K562 (cell line): ENCODE results near the gene FRRS1. TPM values are rescaled to one million over a fixed set of nuclear protein-coding genes. Genes with fewer than 3 reads are reported as not detected.

Source experiments
- ATAC-seq: fragments of 200-7000 bp; cut with Tn5 transposase; 3 replicates; pipeline ENCODE4 v1.9.1; 2020; ENCODE audit warnings: moderate library complexity
- BruUV-seq: library from RNA; stranded (reverse); fragments of 400-500 nt; replicated peaks from 2 replicates; lab custom pipeline; 2021; lab: Mats Ljungman, UMichigan
- CTCF ChIA-PET: fragments of 300-600 bp; formaldehyde crosslinking; extraction: SDS; loops from one replicate; lab custom pipeline; 2021; ENCODE audit warnings: low intra/inter-chr PET ratio; lab: Yijun Ruan, JAX
- POLR2A ChIA-PET: fragments of 300-600, 350-650 bp; sonication (Branson Sonifier 250); formaldehyde crosslinking; extraction: SDS; loops from one replicate; lab custom pipeline; 2021; ENCODE audit warnings: antibody characterized with exemption, inconsistent platforms; lab: Yijun Ruan, JAX
- DNase-seq, 4 experiments: peaks; one replicate each; pipeline versions ENCODE4 v3.0.0 to v3.0.0-alpha.2; 2011 to 2018; ENCODE audit warnings: low spot score in 3 of 4, mixed read lengths in 3 of 4; ENCODE audit errors: extremely low read depth in 1 of 4
- FAIRE-seq: peaks from 2 replicates; lab custom pipeline; 2011; peaks lifted over from hg19 to GRCh38; lab: Jason Lieb, UNC
- H2AFZ ChIP-seq: 2 replicates; pipeline ENCODE4 v1.6.0; 2011; ENCODE audit warnings: low read depth, low read length, control low read depth, inconsistent platforms
- H3K27ac ChIP-seq: fragments of 200-600 bp; 3 replicates; pipeline ENCODE4 v1.8.0; 2011; ENCODE audit warnings: low read depth, mild to moderate bottlenecking, control low read depth, inconsistent platforms, low read length, moderate library complexity, mixed read lengths; ENCODE audit errors: extremely low read depth
- H3K27me3 ChIP-seq, 2 experiments: fragments of 300-600 bp in 1 of 2; 2 replicates in 1 of 2; 3 replicates in 1 of 2; pipeline versions ENCODE4 v1.6.0 to v1.8.0; 2011; ENCODE audit warnings: inconsistent platforms in 2 of 2, low read length in 2 of 2, mild to moderate bottlenecking in 1 of 2, mixed read lengths in 1 of 2, moderate library complexity in 1 of 2; ENCODE audit not compliant: control insufficient read depth in 2 of 2, insufficient read depth in 2 of 2
- H3K36me3 ChIP-seq: fragments of 300-600 bp; 3 replicates; pipeline ENCODE4 v1.8.0; 2011; ENCODE audit warnings: mild to moderate bottlenecking, low read length, inconsistent platforms; ENCODE audit not compliant: control insufficient read depth, insufficient read depth
- H3K4me1 ChIP-seq, 2 experiments: fragments of 200-600 bp in 1 of 2; replicated peaks in 1 of 2; 2 replicates in 1 of 2; 3 replicates in 1 of 2; pipeline versions ENCODE4 v1.5.1 to v1.8.0; 2011; ENCODE audit warnings: inconsistent platforms in 2 of 2, low read length in 2 of 2, mild to moderate bottlenecking in 1 of 2, mixed read lengths in 1 of 2, moderate library complexity in 1 of 2; ENCODE audit not compliant: control insufficient read depth in 2 of 2, insufficient read depth in 2 of 2
- H3K4me2 ChIP-seq: 2 replicates; pipeline ENCODE4 v1.6.1; 2011; ENCODE audit warnings: low read length, control low read depth, inconsistent platforms, mixed read lengths; ENCODE audit not compliant: insufficient read depth
- H3K4me3 ChIP-seq: fragments of 200-600 bp; sonication (generic), shearing (Covaris generic); 2 replicates; pipeline ENCODE4 v1.5.1; 2016; ENCODE audit warnings: control low read depth, inconsistent platforms
- H3K79me2 ChIP-seq: fragments of 200-600 bp; 3 replicates; pipeline ENCODE4 v1.8.0; 2011; ENCODE audit warnings: low read length, inconsistent platforms; ENCODE audit not compliant: control insufficient read depth, insufficient read depth
- H3K9ac ChIP-seq, 2 experiments: 2 replicates each; pipeline versions ENCODE4 v1.6.0 to v1.6.1; 2011; ENCODE audit warnings: low read depth in 2 of 2, low read length in 2 of 2, control low read depth in 1 of 2, inconsistent platforms in 1 of 2, mild to moderate bottlenecking in 1 of 2, mixed read lengths in 1 of 2; ENCODE audit not compliant: insufficient read depth in 1 of 2
- H3K9me1 ChIP-seq: one replicate; pipeline ENCODE4 v1.6.0; 2011; ENCODE audit warnings: inconsistent platforms, mild to moderate bottlenecking, low read length, moderate library complexity; ENCODE audit not compliant: control insufficient read depth, insufficient read depth
- H3K9me3 ChIP-seq: replicated peaks from 2 replicates; pipeline ENCODE4 v1.5.1; 2011; ENCODE audit warnings: low read depth, low read length, inconsistent platforms; ENCODE audit not compliant: control insufficient read depth, insufficient read depth
- H4K20me1 ChIP-seq: replicated peaks from 2 replicates; pipeline ENCODE4 v1.6.1; 2011; ENCODE audit warnings: low read length, inconsistent platforms, mixed read lengths; ENCODE audit not compliant: control insufficient read depth, insufficient read depth
- ATF1 ChIP-seq, 2 experiments: fragments of 450-650 bp in 1 of 2; IDR thresholded peaks; 2 replicates each; pipeline ENCODE4 v1.6.1; 2016; ENCODE audit warnings: missing compliant biosample characterization in 1 of 2, missing genetic modification characterization in 1 of 2
- CC2D1A ChIP-seq: fragments of 450-650 bp; IDR thresholded peaks from 2 replicates; pipeline ENCODE4 v1.6.1; 2017; ENCODE audit warnings: mild to moderate bottlenecking
- CHD1 ChIP-seq: fragments of 200-600 bp; sonication (generic); IDR thresholded peaks from one replicate; pipeline ENCODE4 v1.6.1; 2012; ENCODE audit warnings: mild to moderate bottlenecking, moderate library complexity, low read length, inconsistent platforms
- NFIC ChIP-seq: fragments of 450-650 bp; IDR thresholded peaks from 2 replicates; pipeline ENCODE4 v1.6.1; 2017; ENCODE audit warnings: mild to moderate bottlenecking, inconsistent platforms
- SMC3 ChIP-seq: conservative IDR thresholded peaks from 2 replicates; pipeline ENCODE4 v1.6.1; 2011; ENCODE audit warnings: low read depth, low read length, improper control_type of control experiment; ENCODE audit not compliant: insufficient read depth
- WGBS: fragments of 100-300 bp; shearing (Covaris generic); methylation state at CpG from one replicate; pipeline ENCODE4 v1.1.6; 2016; ENCODE audit warnings: low coverage, mixed read lengths; ENCODE audit not compliant: insufficient coverage; ENCODE audit errors: missing lambda C conversion rate; 5-methylcytosine and 5-hydroxymethylcytosine counted together
- in situ Hi-C: fragments of 300-500 bp; cut with MboI; formaldehyde crosslinking; loops from 4 replicates; pipeline ENCODE4 v1.15.0; 2018; ENCODE audit warnings: inconsistent platforms, mixed read lengths
- intact Hi-C: fragments of 100-400 bp; cut with micrococcal nuclease; formaldehyde crosslinking; loops from 2 replicates; pipeline ENCODE4 v1.14.2; 2022
- polyA plus RNA-seq, 8 experiments: library from polyadenylated mRNA; depleted of rRNA in 4 of 8; stranded (reverse) in 5 of 8; unstranded in 3 of 8; fragments of >200 nt; fragmentation: Nextera tagmentation in 2 of 8; fragmentation: Illumina TruSeq in 1 of 8; extraction: Ambion mirVana in 2 of 8; extraction: Trizol in 1 of 8; gene quantifications; 2 replicates each; pipeline versions ENCODE4 v1.2.1 to v1.2.3, GENCODE V29; 2011 to 2014; ENCODE audit warnings: inconsistent platforms in 1 of 8, missing spikeins in 1 of 8
- total RNA-seq, 7 experiments: library from RNA; depleted of rRNA in 6 of 7; stranded (reverse); fragments of >200 nt in 6 of 7; fragmentation: Illumina TruSeq in 2 of 7; extraction: Trizol in 2 of 7; gene quantifications; 2 replicates each; pipeline versions ENCODE4 v1.2.1 to v1.2.3, GENCODE V29; 2011 to 2021; ENCODE audit warnings: low replicate concordance in 1 of 7

Gene FRRS1
- total and polyA plus RNA-seq, 9 of the 15 experiments (the other 6 are each of a cell fraction or from before 2014, with no cell fraction given): 0.87 to 54.0 (median 23.7) TPM

DNA sequence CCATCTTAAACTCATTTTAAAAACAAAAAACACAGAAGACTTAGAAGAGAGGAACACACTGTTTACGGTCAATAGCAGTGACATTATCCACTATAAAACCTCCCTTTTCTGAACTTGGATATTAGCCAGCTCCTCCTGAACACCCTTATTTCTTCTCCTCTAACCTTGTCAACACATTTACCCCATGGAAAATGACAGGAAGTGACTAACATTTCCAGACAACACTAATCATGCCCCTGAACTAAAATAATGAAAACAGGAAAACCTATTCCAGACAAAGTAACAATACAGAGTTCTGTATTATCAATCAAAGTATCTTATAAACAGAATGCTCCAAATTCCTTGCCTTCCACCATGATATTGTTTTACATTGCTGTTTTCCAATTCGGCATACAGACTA is 75.3 kb downstream of the FRRS1 start:
- CTCF ChIA-PET: no interaction called here
- H3K79me2 ChIP-seq: no peaks in the 10 kb centered on the region
- no peak overlapping the region for H3K9ac ChIP-seq
- TF ChIP-seq NFIC (0 out of 2 replicates have a peak, but pooled peaks have one; percentile 17), CHD1 (no peak)
- TF ChIP-seq, all 486 proteins: peak for 1
- DNase-seq (no peak), ATAC-seq (no peak), FAIRE-seq (no peak)
- H3K27me3 ChIP-seq: no peaks in the 10 kb centered on the region; a peak in 1 of 5 replicates
- no peaks in the 10 kb centered on the region for H4K20me1 ChIP-seq
- no peaks in the 10 kb centered on the region for H3K9me1 ChIP-seq
- no peak overlapping the region for H2AFZ ChIP-seq
- no TSS peak for BruUV-seq
- H3K4me3 ChIP-seq: no peak overlapping the region
- POLR2A ChIA-PET: interaction anchor here (2.1 kb wide), 1 partner anchor 12 kb away, joined by 7 read pairs; no protein-coding TSS in a partner anchor
- H3K4me2 ChIP-seq: no peak overlapping the region
- 52% methylated on average over 2 of the region's 2 CpGs for WGBS
- H3K9me3 ChIP-seq: no peaks in the 10 kb centered on the region
- in situ Hi-C loops (no loop called here), intact Hi-C loops (no loop called here)
- no peaks in the 10 kb centered on the region for H3K4me1 ChIP-seq
- H3K27ac ChIP-seq: no peak overlapping the region
- H3K36me3 ChIP-seq: no peaks in the 10 kb centered on the region

DNA sequence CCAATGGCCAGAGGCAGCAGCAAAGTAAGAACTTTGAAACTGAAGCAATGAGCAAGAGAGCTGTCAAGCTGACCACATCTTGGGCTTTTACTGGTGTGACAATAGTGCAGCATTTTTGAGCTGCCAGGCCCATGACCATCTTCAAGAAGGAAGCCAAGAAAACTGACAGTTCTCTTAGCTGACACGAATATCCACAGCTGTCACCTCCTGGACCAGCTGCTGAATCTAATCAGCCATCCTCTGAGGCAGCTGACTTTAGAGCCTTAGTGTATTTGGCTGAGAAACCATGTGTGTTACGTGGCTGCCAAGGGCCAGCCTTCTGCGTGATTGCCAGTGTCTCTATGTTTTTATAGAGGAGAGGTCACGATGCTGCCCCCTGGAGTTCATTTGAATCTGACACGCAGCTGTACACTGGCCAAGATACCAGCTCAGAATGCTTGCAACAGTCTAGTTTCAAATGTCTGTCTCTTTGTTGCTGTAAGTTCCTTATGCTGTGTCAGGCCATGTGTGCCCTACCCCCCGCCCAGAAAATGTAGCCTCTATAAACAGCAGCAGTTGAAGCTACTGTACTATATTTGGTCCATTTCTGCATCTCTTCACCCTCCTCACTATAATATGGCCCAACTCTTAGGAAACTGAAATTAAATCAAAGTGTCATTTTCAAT is 80.8 kb downstream of the FRRS1 start:
- ATAC-seq: peak; percentile 98
- Histone ChIP-seq H3K9ac (no peak overlapping the region), H3K79me2 (no peaks in the 10 kb centered on the region), H2AFZ (peak overlapping the region; percentile 67), H3K4me2 (no peak overlapping the region), H3K4me1 (no peaks in the 10 kb centered on the region), H3K27me3 (no peaks in the 10 kb centered on the region), H4K20me1 (no peaks in the 10 kb centered on the region), H3K36me3 (no peaks in the 10 kb centered on the region), H3K4me3 (no peak overlapping the region), H3K9me3 (no peaks in the 10 kb centered on the region), H3K27ac (no peak overlapping the region; the same call in 2 of the 3 replicates), H3K9me1 (no peaks in the 10 kb centered on the region)
- intact Hi-C loops (loop anchor here (1.0 to 10.0 kb wide), 3 partner anchors 208 to 505 kb away; no protein-coding TSS in a partner anchor), in situ Hi-C loops (no loop called here)
- 9% methylated on average over 6 of the region's 6 CpGs for WGBS
- CTCF ChIA-PET: interaction anchor here (2.3 kb wide), 1 partner anchor 505 kb away, joined by 11 read pairs; no protein-coding TSS in a partner anchor
- POLR2A ChIA-PET: interaction anchor here (1.0 kb wide), 1 partner anchor 10 kb away, joined by 5 read pairs; no protein-coding TSS in a partner anchor
- FAIRE-seq: peak; percentile 94
- DNase-seq: peak; percentile 36 to 79 (median 45)
- no TSS peak for BruUV-seq
- TF ChIP-seq ATF1 (CRISPR knock-in tag; IDR thresholded peaks at IDR 0.05): no peak
- TF ChIP-seq ATF1 (tag; IDR thresholded peaks at IDR 0.05): 0 out of 2 replicates have a peak, but pooled peaks have one; percentile 12
- peak; percentile 66 for TF ChIP-seq SMC3
- peak; percentile 41; the same call in 1 of the 2 replicates for TF ChIP-seq CC2D1A
